GM12874 (cell line): ENCODE results near the gene SLC22A23.

Experiments
- CTCF ChIP-seq: IDR thresholded peaks from 2 replicates; pipeline ENCODE4 v1.5.1; 2011; ENCODE audit warnings: low read depth, mild to moderate bottlenecking, control low read depth, low read length, moderate library complexity; ENCODE audit not compliant: insufficient read depth

SLC22A23 gene

GRCh38 chr6:3325210-3325609 is 131.6 kb downstream of the SLC22A23 start:
- TF ChIP-seq CTCF: no peak

DNA sequence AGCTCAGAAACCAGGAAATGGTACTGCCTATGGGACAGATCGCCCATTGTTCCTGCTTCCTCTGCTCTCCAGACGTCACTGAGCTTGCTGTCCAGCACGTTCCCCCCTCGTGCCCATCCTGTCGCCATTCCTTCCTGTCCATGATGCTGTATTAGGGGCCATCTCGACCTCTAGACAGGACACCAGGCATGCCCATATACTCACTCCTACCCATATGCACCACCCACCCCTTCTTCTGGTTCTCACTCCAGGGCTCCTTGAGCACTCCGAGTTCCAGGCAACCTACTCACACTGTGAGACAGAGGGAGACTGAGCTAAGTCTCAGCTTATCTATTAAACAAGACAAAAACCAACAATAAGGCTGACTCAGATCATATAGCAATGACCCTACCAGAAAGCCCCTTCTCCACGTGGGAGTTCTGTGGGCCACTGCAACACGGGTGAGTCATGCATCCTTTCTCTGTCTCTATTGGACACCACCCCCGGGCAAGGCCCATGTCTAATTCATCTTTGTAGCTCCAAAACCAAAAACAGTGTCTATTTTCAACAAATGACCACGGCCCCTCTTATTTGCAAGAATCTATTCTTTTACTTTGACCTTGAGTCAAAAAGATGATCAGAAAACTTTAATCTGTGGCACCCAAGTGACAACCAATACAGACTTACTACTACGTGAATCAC is 132.4 kb downstream of the SLC22A23 start:
- TF ChIP-seq CTCF: no peak

DNA sequence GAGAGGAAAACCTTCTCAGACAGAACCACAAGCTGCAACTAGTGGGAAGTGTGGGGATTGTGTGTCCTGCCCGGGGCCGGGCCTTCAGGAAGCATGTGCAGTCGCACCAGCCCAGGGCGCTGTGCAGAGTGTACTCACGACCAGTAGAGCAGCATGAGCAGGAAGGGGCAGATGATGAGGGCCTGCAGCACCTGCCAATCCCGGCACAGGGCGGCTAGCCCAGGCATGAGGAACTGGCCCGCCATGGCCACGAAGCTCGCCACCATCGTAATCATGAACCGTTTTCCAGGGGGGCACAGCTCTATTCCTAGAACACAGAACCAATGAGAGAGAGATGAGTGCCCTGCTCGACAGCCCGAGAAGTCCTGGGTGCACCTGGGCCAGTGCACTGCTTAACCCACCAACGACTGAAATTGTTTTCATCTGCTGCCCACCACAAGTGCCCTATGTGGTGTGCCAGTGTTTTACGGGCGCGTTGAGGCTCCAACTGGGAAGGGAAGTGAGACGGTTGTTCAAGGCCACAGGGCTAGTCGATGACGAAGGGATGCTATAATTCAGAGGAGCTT is 133.1 kb downstream of the SLC22A23 start:
- no peak for TF ChIP-seq CTCF

GRCh38 chr6:3323148-3323547 is 133.7 kb downstream of the SLC22A23 start:
- TF ChIP-seq CTCF: no peak

- no peak for TF ChIP-seq CTCF
Measured at GRCh38 chr6:3322366-3322890, 134.4 kb downstream of the SLC22A23 start.

- TF ChIP-seq CTCF: no peak
Measured at GRCh38 chr6:3321875-3322274, 135.0 kb downstream of the SLC22A23 start.

DNA sequence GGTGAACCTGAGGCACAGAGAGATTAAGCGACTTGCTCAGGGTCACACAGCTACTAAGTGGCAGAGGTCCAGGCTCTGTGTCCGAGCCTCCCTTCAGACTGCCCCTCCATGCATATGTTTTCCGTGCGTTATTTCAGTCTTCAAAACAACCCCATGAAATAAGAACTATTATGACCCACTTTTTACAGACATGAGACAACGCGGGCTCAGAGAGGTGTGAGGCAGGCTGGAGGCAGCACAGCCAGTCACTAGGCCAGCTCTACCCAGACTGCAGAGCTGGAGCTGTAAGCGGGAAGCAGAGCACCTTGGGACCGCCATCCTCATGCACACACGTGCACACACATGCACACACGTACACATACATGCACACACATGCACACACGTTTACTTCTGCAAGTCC is 135.8 kb downstream of the SLC22A23 start:
- no peak for TF ChIP-seq CTCF
